ENCODE results near the gene MERTK.

DNA sequence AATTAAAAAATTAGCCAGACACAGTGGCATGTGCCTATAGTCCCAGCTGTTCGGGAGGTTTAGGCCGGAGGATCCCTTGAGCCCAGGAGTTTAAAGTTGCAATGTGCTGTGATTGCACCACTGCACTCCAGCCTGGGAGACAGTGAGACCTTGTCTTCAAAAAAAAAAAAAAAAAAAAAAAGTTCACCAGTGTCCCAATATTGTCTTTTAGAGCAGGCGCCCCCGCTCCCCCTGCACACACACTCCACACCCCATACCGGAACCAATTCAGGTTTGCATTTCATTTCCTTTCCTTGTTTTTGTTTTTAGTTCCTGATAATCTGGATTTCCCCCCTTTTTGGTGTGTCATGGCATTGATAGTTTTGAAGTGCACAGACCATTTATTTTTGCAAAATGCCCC lies 167.1 kb downstream of the MERTK start:
- no peak for TF ChIP-seq CTCF (conservative IDR thresholded peaks at IDR 0.05 in 1 of 2, IDR thresholded peaks at IDR 0.05 in 1 of 2; ENCODE audit: low read depth in 1 of 2, low read length in 2 of 2)
- TF ChIP-seq EZH2 (IDR thresholded peaks at IDR 0.05; ENCODE audit: low read length, missing control alignments) = no peak
